Left ventricle myocardium superior (tissue), 1 donor: ENCODE data around the gene CCDC57. TPM values are rescaled to one million over a fixed set of nuclear protein-coding genes. Genes with fewer than 3 reads are reported as not detected.
A peak's percentile ranks its signal among the peaks of the same experiment; 100 is the strongest.

Experiments used
- ATAC-seq: fragments of 200-7000 bp; cut with Tn5 transposase; one replicate; pipeline ENCODE4 v1.9.1; 2020; ENCODE audit warnings: mild to moderate bottlenecking, moderate library complexity
- DNase-seq: peaks from one replicate; pipeline ENCODE4 v3.0.0-alpha.2; 2020
- intact Hi-C: fragments of 100-400 bp; cut with micrococcal nuclease; formaldehyde crosslinking; loops from one replicate; pipeline ENCODE4 v1.11.0; 2022
- total RNA-seq: library from RNA; stranded (reverse); fragmentation: NEBNext Ultra II Directional; extraction: Animal tissue kit (Norgen Biotek cat#: 25700); gene quantifications from one replicate; pipeline ENCODE4 v1.2.1, GENCODE V29; 2021
- donor health status: DM: no; HTN: yes; CAD: no; lungs with severe emphysema.

CCDC57 gene
- total RNA-seq, 1 donor from 2014 or later = 8.1 TPM

DNA sequence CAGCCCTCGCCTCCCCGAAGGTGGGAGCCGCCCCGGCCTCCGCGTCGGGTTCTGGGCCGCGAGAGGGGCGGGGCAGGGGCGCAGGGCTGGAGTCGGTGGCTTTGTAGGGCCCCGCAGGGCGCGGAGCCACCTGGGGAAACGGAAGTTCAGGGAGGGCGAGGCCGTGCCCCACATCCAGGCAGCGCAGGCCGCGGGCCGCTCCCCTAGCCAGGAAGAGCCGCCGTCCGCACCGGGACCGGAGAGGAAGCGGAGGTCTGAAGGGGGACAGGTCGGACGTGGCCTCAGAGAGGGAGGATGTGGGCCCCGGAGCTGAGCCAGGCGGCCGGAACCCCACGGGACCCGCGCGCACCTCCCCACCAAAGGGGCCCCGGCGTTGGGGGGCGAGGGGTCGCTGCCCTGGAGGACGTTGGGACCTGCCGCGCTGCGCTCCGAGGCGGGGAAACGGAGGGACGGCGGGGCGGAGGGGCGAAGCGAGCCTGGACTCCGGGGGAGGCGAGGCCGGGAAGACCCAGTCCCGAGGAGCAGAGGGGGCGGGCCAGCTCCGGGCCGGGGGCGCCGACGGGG lies 15.7 kb upstream of the CCDC57 start:
- intact Hi-C loops = no loop called here
- no peak for ATAC-seq
- DNase-seq = peak; percentile 75

DNA sequence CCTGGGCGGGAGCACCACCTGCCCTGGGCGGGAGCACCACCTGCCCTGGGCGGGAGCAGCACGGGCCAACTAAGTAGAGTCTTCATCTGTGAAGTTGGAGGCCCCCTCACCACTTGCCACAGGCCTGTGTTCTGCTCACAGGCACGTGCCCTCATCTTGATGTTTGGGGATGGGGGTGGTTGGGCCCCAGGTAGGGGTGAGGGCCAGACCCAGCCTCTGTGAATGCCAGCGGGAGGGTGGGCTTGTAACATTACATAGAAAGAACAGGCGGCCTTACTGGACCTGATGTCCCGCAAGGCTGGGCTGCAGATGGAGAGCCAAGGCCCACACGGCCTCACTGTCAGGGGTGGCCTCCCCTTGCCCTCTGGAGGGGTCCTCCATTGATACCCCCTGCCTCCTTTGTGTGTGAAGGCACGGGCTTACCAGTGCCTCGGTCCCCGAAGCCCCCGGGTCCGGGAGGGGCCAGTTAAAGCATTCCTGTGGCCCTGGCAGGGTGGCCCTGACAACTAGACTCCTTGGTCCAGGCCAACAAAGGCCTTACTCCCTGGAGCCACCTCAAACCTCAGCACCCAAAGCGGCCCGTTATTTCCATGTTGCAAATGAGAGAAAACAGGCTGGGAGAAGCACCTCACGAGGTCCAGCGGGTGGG lies 15.1 kb upstream of the CCDC57 start:
- ATAC-seq (no peak), DNase-seq (no peak)
- intact Hi-C loops = no loop called here

DNA sequence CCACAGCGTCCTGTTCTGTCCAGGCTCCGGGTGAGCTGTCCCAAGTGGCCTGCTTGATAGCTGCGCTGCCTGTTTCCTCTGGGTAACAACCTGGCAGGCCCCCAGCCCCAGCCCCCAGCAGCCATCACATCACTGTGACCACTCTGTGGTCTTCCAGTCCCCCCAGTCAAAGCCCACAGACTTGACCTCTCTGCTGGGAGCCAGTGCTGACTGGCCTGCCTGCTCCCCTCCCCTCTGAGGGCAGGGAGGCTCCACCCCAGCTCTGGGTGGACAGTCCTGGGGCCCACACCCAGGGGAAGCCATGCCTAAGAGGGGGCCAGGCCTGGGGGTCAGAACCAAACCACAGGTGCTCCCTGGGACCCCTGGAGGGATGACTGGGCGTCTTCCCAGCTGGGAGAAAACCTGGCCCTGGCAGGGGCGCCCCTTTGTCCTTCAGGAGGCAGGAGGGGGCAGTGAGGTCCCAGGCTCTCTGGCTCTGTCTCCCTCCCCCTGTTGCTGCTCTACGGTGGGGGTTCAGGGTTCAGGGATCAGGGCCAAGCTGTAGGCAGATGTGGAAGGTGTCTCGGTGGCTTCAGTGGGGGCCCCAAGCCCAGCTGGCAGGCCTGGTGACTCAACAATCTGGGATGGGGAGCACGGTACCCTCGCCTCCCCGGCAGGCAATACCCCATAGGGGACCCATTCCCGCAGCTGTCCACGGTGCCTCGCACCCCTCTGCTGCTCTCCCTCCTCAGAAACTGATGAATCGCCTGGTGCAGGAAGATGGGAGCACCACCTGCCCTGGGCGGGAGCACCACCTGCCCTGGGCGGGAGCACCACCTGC lies 14.4 kb upstream of the CCDC57 start:
- ATAC-seq = no peak
- DNase-seq = no peak
- intact Hi-C loops = no loop called here

- no peak for DNase-seq
- ATAC-seq = no peak
- intact Hi-C loops = no loop called here
Observed at GRCh38 chr17:82226146-82226808, 13.6 kb upstream of the CCDC57 start.

- DNase-seq = peak; percentile 29
- intact Hi-C loops = no loop called here
- no peak for ATAC-seq
Observed at GRCh38 chr17:82225368-82226029, 12.9 kb upstream of the CCDC57 start.

GRCh38 chr17:82224666-82225065 lies 12.0 kb upstream of the CCDC57 start:
- DNase-seq (no peak), ATAC-seq (no peak)
- intact Hi-C loops = no loop called here

DNA sequence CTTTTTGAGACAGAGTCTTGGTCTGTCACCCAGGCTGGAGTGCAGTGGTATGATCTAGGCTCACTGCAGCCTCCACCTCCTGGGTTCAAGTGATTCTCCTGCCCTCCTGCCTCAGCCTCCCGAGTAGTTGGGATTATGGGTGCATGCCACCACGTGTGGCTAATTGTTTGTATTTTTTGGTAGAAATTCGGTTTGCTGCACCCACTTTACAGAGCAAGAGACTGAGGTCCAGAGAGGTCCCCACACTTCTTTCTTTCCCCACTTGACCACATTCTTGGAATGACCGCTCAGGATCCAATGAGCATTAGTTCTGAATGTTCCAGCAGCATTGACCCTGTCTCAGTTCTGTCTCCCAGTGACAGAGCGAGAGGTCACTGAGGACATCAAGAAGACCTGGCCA lies 10.9 kb upstream of the CCDC57 start:
- no peak for ATAC-seq
- intact Hi-C loops = no loop called here

DNA sequence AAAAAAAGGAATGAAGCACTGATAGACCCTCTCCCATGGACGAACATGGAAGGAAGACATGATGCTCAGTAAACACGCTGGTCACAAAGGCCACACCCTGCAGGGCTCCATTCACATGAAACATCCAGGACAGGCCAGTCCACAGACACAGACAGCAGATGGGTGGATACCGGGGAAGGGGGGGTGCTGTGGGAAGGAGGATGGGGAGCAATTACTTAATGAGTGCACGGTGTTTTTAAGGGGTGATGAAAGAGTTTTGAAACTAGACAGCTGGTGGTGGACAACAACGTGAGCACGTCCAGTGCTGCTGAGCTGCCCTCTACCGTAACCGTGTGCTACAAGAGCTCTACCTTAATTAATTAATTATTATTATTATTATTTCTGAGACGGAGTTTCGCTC lies 10.2 kb upstream of the CCDC57 start:
- ATAC-seq (no peak), DNase-seq (no peak)
- intact Hi-C loops = no loop called here

More for the DNA sequence above, 10.9 kb upstream of the CCDC57 start:
- DNase-seq = no peak

DNA sequence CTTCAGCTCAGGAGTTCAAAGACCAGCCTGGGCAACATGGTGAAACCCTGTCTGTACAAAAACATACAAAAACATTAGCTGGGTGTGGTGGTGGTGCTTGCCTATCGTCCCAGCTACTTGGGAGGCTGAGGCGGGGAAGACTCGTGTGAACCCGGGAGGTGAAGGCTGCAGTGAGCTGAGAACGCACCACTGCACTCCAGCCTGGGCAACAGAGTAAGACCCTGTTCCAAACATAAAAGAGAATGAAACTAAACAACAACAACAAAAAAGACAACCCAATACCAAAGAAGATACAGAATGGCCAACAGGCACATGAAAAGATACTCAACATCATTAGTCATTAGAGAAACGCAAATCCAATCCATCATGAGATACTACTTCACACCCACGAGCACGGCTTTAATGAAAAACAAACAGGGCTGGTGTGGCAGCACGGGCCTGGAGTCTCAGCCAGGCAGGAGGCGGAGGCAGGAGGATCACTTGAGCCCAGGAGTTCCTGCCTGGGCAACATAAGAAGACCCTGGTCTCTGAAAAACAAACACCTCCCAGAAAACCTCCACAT lies 8.8 kb upstream of the CCDC57 start:
- intact Hi-C loops = no loop called here
- no peak for ATAC-seq
- no peak for DNase-seq

- DNase-seq = no peak
- intact Hi-C loops = no loop called here
- ATAC-seq = no peak
Observed at GRCh38 chr17:82219753-82220709, 7.4 kb upstream of the CCDC57 start.

DNA sequence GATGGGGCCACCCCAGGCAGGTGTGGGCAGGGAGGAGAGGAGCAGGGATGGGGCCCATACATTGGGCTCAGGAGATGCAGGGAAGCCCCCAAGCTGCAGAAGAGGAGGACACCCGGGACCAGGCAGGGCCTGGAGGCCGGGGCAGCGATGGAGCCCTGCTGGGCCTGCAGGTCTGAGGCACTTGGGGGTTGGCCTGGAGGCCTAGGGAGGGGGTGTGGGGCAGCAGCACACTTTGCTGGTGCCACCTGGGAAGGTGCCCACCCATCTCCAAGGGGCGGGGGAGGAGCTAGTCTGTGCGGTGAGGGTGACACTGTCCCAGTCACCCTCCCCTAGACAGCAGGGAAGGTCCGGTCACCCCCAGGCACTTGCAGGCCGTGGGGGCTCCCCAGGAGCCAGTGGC lies 6.4 kb upstream of the CCDC57 start:
- ATAC-seq (no peak), DNase-seq (no peak)
- intact Hi-C loops = no loop called here

- no peak for DNase-seq
- intact Hi-C loops = no loop called here
Observed at GRCh38 chr17:82218349-82219075, 5.9 kb upstream of the CCDC57 start.

GRCh38 chr17:82217530-82218204 lies 5.0 kb upstream of the CCDC57 start:
- intact Hi-C loops = no loop called here
- ATAC-seq (peak; percentile 40), DNase-seq (peak; percentile 73)

More at GRCh38 chr17:82218349-82219075, 5.9 kb upstream of the CCDC57 start:
- no peak for ATAC-seq

DNA sequence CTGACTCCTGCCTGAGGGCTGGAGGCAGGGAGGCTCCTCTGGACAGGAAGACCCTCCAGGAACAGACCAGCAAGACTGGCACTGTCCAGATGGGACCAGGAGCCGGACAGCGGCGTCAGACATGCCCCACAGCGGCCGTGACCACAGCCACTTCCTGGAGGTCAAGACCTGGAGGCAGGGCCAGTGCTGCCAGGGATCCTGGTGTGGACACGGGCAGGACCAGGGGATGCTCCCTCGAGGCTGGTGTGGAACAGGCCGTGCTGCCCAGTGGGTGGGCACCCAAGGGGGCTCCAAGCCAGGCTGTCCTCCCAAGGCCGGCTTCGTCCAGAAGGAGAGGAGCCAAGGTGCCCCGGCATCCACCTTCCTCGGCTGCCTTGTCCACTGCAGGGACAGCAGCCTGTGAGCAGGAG lies 4.5 kb upstream of the CCDC57 start:
- DNase-seq (peak; percentile 59), ATAC-seq (no peak)
- intact Hi-C loops = no loop called here

DNA sequence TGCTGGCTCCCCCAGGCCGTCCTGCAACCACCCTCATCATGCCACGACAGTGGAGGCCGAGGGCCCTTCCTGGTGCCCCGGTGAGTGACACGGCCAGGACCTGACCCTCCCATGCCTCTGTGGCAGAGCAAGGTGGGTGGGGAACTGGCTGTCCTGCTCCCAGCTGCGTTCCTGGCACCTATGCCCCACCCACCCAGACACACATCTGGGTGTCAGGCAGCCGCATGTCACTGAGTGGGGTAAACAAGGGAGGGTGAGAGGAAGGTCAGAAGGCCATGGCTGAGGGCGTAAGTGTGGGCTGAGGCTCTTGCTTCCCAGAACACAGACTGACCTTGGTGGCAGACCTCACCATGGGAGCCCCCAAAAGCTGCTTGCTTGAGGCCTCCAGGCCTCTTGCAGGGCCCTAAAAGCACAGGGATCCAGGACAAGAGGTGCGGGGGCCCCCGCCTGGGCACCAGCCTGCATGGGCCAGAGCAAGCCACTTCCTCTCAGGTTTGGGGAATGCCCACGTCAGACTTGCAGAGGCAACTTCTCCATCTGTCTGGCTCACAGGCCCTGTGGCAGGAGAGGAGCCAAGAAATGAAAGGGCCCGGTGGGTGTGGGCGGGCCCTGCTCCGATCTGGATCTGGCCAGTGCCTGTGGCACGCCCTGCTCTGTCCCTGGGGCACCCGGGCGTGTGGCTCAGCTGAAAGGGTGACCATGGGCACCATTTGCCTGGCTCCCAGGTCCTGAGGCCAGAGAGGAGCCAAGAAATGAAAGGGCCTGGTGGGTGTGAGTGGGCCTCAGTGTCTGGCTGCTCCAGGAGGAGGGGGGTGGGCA lies 3.9 kb upstream of the CCDC57 start:
- DNase-seq (peak; percentile 79), ATAC-seq (peak; percentile 54)
- intact Hi-C loops = no loop called here

- no peak for DNase-seq
- intact Hi-C loops = no loop called here
- no peak for ATAC-seq
Observed at GRCh38 chr17:82215972-82216300, 3.3 kb upstream of the CCDC57 start.
